ENCODE results near the gene C1QL1. TPM values are rescaled to one million over a fixed set of nuclear protein-coding genes. Genes with fewer than 3 reads are reported as not detected.

C1QL1 gene
- 4.1 TPM for total RNA-seq

GRCh38 chr17:44968225-44969143 is at the start of gene C1QL1:
Gene C1QL1 (minus strand): TSS chr17:44968303. CDS start chr17:44968048, 255 bp downstream.
- peak; percentile 59 for DNase-seq

DNA sequence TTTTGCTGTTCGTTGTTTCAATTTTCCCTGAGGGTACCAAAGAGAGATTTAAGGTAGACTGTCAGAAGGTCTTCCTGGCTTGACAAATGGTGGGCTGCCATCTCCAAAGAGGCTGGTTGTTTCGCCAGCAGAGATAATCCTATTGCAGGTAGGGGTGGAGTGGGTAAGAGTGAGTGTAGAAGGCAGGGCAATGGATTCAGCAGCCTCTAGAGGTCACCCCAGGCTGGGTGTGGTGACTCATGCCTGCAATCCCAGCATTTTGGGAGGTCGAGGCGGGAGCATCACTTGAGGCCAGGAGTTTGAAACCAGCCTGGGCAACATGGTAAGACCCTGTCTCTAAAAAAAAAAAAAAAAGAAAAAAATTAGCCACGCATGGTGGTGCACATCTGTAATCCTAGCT is 48.7 kb upstream of the C1QL1 start:
- DNase-seq: no peak

DNA sequence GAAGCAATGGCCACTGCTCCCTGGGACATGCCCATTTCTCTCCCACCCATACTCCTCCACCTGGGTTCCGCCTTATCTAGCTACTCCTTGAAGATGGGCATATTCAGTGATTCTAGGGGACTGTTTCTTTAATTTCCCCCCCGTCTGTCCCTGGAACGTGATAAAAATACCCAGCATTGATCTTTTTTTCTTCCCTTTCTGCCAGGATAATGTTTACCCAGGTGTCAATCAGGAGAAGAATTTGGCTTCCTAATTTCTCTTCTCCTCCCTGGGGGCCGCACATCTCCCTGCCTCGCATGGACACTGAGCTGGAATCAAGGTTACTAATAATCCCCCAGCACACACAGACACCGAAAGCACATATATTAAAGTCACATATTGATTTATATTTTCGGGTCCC is 48.1 kb upstream of the C1QL1 start:
- no peak for DNase-seq

GRCh38 chr17:45013021-45013997 is 45.2 kb upstream of the C1QL1 start:
- DNase-seq: peak; percentile 8

DNA sequence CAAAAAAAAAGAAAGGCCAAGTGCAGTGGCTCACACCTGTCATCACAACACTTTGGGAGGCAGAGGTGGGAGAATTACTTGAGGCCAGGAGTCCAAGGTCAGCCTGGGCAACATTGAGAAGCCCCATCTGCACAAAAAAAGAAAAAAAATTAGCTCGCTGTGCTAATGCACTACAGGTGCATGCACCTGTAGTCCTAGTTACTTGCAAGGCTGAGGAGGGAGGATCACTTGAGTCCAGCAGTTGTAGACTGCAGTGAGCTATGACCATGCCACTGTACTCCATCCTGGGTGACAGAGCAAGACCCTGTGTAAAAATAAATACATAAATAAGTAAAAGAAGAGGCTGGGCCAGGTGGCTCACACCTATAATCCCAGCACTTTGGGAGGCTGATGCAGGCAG is 43.7 kb upstream of the C1QL1 start:
- DNase-seq: no peak

DNA sequence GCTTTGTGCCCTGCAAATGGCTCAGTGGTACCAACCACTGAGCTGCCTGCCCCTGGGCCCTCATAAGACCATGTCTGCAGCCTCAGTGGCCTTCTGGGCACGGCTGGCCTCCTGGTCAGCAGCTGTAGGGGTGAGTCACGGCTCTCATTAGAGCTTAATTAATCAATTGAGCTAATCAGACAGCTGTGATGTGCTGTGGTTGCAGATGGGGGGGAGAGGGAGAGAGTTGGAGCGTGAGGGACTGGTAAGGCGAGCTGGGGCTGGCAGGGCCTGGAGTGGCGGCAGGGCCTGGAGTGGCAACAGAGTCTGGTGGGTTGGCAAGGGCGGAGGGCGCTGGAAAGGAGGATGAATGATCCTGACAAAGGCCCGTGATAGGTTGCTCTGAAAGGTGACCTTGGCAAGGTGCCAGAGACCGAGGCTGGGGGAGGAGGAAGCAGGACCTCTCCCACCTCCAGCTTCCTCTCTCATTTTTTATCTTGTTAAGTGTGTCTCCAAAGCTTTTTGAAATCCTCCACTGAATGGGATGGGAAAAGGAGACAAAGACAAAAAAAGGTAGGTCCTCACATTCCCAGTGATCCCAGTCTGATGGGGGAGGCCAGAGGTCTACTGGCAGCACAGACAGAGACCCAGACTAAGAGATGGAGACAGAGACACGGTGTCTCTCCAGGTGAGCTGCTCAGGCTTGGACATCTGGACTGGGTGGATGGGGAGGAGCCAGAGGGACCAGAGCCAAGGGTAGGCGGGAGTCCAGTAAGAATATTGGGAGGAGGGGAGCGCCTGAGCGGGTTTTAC is 41.8 kb upstream of the C1QL1 start:
- no peak for DNase-seq

DNA sequence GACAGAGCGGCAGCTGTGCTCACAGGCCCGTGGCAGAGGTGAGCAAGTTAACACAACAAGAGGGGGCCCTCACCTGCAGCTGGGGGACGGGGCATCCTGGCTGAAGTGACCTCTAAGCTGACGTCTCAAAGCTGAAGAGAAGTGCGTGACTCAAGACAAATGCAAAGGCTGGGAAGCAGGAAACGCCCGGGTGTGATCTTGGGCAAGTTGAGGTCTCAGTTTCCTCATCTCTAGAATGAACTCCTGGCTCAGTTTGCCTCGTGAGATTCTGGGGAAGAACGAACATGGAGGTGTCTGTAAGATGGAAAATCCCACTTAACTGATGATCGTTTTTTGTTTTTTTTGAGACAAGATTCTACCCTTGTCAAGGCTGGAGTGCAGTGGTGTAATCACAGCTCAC is 40.1 kb upstream of the C1QL1 start:
- DNase-seq: no peak

GRCh38 chr17:45006927-45007461 is 38.9 kb upstream of the C1QL1 start:
- no peak for DNase-seq

DNA sequence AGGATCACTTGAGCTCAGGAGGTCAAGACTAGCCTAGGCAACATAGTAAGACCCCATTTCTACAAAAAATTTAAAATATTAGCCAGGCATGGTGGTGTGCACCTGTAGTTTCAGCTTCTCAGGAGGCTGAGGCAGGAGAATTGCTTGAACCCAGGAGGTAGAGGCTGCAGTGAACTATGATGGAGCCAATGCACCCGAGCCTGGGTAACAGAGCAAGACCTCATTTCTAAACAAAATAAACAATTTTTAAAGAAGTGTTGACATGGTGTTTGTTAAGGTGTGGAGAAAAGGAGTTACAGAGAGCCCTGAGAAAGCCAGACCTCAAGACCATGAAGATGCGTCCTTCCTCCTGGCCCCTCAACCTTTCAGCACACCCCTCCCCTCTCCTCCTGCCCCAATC is 37.6 kb upstream of the C1QL1 start:
- no peak for DNase-seq

DNA sequence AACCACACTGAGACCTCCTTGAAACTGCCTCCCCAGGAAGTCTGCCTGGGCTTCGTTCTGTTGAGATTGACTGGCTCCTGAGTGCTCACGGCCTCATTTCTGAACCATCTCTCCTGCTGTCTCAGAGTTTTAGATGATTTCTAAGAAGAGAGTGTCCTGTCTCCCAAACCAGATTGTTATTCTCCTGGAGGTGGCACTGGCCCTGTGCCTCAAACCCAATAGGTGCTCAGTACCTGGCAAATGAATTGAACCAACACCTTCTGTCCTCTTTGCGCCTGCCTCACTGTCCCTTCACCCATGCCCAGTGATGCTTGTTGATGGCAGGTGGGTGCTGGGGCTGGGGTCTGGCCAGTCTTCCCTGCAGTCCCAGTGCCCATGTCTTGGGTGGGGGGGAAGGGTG is 36.3 kb upstream of the C1QL1 start:
- DNase-seq: no peak

GRCh38 chr17:45003877-45004276 is 35.8 kb upstream of the C1QL1 start:
- no peak for DNase-seq

GRCh38 chr17:45001310-45001709 is 33.2 kb upstream of the C1QL1 start:
- DNase-seq: no peak

DNA sequence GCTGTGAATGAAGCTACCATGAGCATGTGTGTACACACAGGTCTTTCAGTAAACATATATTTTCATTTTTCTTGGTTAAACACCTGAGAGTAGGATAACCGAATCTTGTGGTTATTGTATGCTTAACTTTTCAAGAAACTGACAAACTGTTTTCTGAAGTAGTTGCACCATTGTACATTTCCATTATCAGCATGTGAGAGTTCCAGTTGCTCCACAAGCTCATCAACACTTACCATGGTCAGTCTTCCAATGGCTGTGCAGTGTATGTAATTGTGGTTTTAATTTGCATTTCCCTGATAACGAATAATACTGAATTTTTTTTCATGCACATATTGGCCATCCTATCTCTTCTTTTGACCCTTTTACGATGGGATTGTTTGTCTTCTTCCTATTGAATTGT is 31.3 kb upstream of the C1QL1 start:
- DNase-seq: no peak

DNA sequence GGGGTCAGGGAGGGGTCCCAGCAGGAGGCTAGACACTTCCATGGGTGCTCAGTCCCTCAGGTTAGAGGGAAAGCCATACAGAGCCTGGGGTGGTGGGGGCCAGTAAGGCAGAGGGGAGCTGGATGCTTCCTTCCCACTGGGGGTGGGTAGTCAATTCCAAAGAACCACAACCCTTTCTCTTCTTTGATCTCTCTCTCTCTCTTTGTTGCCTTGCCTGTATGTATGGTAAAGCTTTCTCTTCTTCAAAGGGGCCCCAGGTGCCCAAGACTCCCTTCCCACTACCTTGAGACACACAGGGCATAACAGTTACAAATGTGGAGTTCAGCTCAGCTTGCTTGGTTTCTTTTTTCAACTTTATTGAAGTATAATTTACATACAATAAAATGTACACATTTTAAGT is 30.5 kb upstream of the C1QL1 start:
- no peak for DNase-seq

- DNase-seq: no peak
These were observed 29.8 kb upstream of the C1QL1 start for GRCh38 chr17:44997733-44998520.

GRCh38 chr17:44996304-44996703 is 28.2 kb upstream of the C1QL1 start:
- DNase-seq: no peak

- DNase-seq: no peak
These were observed 27.4 kb upstream of the C1QL1 start for GRCh38 chr17:44995436-44996001.

DNA sequence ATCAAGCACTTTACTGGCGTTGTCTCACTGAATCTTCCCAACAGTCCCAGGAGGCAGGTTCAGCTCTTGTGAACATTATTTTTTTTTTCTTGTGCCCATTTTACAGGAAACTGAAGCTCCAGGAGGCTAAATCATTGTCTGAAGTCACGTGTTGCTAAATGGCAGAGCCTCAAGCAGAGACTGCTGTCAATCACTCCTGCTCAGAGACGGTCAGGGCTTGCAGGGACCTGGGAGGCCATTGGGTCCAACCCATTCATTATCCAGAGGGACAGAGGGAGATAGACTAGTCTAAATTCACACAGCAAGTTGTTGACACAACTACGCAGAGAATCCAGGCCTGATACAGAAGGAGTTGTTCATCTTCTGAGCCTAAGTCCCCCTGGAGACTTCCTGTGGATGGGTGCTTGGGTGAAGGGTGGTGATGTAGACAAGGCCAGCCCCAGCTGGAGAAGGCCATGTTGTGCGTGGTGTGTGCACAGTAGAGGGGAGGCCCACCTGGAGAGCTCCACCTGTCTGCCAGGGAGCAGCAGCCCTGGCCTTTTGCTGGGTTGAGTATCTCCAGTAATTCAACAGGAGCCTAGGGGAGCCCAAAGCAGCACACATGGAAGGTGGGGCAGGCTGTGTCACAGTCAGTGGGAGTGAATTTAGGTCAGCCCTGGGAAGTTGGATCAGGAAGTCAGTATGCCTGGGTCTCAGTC is 24.3 kb upstream of the C1QL1 start:
- DNase-seq: no peak

DNA sequence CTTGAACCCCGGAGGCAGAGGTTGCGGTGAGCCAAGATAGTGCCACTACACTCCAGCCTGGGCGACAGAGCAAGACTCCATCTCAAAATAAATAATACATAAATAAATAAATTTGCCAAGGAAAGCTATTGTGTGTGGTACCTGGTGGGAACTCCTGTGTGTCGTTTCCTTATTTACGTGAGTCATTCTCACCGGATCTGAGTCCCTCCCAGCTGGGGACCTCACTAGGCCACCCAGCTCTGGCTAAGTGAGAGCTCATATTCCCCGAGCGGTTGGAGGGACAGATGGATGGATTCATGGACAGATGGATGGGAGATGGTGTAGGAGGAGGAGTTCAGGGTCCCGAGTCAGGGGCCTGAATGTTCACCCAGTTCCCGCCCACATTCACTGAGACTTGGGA is 22.9 kb upstream of the C1QL1 start:
- DNase-seq: no peak

- DNase-seq: no peak
These were observed 21.5 kb upstream of the C1QL1 start for GRCh38 chr17:44989552-44990138.
